HG03571 (cell line): ENCODE measurements around the gene TCN2.
A peak's percentile ranks its signal among the peaks of the same experiment; 100 is the strongest.
"Not testable (repeated sequence)": the region's sequence is repeated elsewhere in the genome, so short reads cannot be mapped to it uniquely, and the experiment has no call there.

Source experiments
- ATAC-seq: cut with Tn5 transposase; IDR thresholded peaks from one replicate; pipeline ENCODE4 v1.9.1; 2021; ENCODE audit not compliant: unreplicated experiment

The TCN2 gene

GRCh38 chr22:30575859-30576258, 31.1 kb upstream of the TCN2 start:
- no peak for ATAC-seq

- ATAC-seq: no peak
These were observed 28.5 kb upstream of the TCN2 start for GRCh38 chr22:30578481-30578880.

- ATAC-seq: no peak
These were observed 26.1 kb upstream of the TCN2 start for GRCh38 chr22:30580896-30581295.

DNA sequence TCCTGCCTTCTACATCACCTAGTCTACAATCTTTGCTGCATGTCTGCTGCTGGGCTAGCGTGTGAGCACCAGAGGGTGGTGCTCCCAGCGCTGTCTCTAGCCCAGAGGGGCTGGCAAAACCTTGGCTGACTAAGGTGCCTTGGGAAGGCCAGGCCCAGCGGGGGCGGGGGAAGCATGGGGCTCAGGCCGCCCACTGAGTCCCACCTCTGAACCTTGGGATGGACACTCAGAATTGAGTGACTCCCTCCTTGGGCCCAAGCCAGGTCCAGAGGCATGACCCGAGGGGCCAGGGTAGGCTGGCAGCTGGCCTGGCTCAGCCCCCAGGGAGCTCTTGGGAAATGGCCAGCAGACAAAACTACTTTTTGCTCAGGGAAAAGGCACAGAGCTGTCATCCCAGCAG, 24.9 kb upstream of the TCN2 start:
- ATAC-seq: no peak

GRCh38 chr22:30582788-30583545, 24.0 kb upstream of the TCN2 start:
- ATAC-seq: no peak

DNA sequence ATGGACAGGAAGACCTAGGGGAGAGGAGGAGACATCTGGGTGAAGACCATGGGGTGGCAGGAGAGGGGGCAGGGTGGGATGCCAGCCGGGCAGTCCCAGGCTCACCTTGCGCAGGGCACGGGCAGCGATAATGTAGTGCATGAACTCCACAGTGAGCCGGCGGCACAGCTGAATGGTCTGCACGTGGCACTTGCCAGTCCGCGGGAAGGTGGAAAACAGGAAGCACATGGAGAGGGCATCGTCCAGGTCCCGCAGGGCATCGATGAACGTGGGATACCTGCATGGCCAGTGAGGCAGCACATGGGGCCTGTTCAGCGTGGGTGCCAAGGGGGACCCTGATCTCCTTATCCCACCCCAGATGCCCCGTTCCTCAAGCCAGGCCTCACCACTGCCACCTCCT, 22.5 kb upstream of the TCN2 start:
- ATAC-seq: no peak

- no peak for ATAC-seq
These were observed 20.6 kb upstream of the TCN2 start for GRCh38 chr22:30586414-30586813.

DNA sequence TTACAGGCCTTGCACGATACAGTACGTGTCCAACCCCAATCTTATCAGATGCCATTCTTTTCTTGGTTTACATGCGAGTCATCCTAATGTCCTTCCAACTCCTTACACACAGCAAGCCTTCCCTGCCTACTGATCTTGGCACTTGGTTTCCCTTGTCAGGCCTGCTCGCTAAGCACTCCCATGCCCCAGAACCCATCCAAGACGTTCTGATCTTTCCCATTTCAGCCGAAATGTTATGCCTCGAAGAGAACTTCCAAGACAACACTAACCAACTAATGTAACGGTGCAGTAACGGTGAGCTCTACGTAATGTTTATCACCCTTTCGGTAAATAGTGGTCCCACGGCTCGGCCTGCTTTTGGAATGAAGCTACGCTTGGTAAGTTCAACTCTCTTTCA, 15.8 kb upstream of the TCN2 start:
- ATAC-seq: no peak

- ATAC-seq: peak; percentile 92
These were observed 15.2 kb upstream of the TCN2 start, which contains the start of gene PES1 for GRCh38 chr22:30591588-30592359. Gene PES1, minus strand, starts transcription at chr22:30591910. Its CDS starts 77 bp downstream, at chr22:30591833.

DNA sequence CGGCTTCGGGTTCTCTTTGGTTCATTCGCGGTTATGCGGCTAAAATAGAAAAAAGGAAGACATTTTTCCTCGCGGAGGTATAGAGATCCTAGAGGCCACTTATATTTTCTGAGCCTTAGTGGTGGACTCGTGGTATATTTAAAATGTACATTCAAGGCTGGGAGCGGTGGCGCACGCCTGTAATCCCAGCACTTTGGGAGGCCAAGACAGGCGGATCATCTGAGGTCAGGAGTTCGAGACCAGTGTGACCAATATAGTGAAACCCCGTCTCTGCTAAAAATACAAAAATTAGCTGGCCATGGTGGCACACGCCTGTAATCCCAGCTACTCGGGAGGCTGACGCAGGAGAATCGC, 14.6 kb upstream of the TCN2 start:
- ATAC-seq: not testable (repeated sequence)

DNA sequence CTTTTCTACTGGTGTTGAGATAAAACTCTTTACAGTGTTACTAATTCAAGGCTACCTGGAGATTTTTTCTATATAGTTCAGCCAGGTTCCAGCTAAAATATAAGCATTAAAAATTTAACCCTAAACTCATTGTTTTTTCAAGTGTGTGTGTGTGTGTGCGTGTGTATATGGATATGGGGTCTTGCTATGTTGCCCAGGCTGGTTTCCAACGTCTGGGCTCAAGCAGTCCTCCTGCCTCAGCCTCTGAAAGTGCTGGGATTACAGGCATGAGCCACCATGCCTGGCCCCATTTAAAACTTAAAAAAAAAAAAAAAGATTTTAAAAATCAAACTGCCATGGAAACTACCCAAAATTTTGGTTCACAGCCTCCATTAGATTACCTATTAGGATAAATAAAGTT, 10.8 kb upstream of the TCN2 start:
- no peak for ATAC-seq

GRCh38 chr22:30596886-30597285, 10.1 kb upstream of the TCN2 start:
- no peak for ATAC-seq

DNA sequence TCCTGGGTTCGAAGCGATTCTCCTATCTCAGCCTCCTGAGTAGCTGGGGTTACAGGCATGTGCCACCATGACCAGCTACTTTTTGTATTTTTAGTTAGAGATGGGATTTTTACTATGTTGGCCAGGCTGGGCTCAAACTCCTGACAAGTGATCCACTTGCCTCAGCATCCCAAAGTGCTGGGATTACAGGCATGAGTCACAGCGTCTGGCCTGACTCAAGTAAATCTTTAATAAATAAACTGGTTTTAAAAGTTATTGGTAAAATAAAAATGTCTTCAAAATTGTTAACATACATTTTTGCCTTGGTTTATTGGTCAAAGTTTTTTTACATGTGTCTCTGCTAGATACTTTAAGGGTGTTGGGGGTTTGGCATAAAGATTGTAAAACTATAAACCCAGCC, 8.0 kb upstream of the TCN2 start:
- ATAC-seq: no peak

- ATAC-seq: no peak
These were observed 6.1 kb upstream of the TCN2 start for GRCh38 chr22:30600921-30601320.

- no peak for ATAC-seq
These were observed 5.5 kb upstream of the TCN2 start for GRCh38 chr22:30601464-30601863.

DNA sequence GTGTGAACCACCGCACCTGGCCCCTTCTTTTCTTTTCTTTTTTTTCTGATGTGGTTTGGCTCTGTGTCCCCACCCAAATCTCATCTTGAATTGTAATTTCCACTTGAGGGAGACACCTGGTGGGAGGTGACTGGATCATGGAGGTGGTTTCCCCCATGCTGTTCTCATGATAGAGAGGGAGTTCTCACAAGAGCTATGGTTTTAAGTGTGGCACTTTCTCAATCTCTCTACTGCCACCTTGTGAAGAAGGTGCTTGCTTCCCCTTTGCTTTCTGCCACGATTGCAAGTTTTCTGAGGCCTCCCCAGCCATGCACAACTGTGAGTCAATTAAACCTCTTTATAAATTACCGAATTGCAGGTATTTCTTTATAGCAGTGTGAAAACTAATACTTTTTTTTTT, 4.9 kb upstream of the TCN2 start:
- no peak for ATAC-seq

DNA sequence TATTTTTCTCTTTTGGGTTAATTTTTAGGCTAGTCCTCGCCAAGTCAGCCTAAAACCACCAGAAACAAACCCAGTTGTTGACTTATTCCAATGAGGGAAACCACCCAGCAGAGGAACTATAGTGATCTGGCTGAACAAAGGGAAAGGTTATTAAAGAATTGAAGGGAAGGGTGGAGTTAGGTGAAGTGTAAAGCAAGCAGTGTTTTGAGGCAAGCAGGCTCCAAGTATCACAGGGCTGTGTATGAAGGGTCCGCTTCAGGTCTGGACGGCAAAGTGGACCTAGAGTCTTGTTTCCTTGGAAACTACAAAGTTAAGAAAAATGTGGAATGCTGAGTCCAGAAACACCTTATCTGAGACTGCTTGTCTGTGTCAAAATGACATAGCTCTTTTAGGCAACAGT, 3.2 kb upstream of the TCN2 start:
- ATAC-seq: no peak

GRCh38 chr22:30604723-30605122, 2.3 kb upstream of the TCN2 start:
- ATAC-seq: no peak

DNA sequence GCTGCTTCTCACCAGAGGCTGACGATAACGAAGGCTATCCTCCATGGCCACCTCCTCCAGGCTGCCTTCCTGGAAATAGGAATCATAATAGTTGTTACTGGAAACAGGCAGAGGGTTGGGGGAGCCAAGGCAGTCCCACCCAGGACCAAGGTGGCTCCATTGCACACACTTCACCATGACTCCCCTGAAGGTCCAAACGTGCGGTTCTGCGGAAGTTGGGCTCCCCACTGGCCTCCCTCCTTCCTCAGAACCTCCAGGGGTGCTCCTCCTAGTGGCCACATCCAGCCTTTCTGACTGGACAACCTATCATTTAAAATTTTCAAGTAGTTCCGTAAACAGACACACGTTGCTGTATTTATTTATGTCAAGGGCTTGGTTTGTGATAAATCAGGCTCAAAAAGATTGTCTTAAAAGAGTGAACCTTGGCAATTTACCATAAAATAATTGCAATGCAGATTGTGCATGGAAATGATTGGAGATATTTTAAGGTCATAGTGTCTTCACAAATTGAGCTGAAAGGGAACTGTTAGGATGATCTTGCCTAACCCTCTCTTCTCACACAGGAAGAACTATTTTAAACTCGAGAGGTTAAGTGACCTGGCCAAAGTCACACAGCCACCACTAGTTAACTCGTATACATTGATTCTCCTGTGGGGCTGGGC, 1.4 kb upstream of the TCN2 start:
- no peak for ATAC-seq

DNA sequence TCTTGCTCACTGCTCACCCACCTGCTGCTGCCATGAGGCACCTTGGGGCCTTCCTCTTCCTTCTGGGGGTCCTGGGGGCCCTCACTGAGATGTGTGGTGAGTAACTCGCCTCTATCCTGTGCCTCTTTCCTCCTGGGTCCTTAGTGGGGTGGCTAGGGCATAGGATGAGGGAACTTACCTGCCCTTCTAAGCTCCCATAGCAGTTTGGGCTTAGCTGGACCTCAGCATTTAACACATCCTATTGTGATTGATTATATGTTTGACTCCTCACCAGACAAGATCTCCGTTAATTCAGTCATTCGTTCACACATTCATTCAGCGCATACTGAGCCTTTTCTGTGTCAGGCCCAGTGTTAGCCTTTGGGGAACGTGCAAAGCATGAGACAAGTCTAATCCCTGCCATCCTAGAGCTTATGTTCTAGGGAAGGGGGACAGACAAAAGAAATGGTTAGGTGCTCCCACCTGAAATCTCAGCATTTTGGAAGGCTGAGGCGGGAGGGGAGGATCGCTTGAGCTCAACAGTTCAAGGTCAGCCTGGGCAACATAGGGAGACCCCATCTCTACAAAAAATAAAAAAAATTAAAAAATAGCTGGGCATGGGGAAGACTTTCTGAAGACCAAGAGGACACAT, 441 bp downstream of the TCN2 start:
- ATAC-seq: peak; percentile 19

DNA sequence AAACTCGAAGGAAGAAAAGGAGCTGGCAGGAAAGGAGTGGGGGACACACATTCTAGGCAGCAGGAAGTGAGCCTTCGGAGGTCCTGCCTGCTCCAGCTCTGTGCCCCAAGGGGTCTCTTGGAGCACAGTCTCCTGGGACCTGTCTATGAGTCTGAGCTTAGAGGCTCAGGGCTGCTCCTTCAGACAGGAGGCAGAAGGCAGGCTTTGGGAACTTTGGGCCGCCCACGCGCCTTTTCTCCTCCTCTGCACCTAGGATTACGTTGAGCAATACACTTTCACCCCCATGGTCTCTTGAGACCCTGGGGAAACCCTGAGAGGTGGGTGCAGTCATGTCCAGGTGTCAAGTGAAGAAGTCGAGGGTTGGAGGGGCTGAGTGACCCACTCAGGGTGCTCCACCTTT, 965 bp downstream of the TCN2 start:
- ATAC-seq: no peak
